DOHH2 (cell line): ENCODE results near the gene FANK1.

Experiments used
- H3F3A ChIP-seq: fragments of 200-600 bp; sonication (generic), shearing (Covaris generic); 2 replicates; pipeline ENCODE4 v1.6.0; 2016; ENCODE audit warnings: antibody characterized with exemption, mild to moderate bottlenecking; ENCODE audit not compliant: control insufficient read depth, insufficient read depth
- H3K27ac ChIP-seq: fragments of 200-600 bp; sonication (generic); 2 replicates; pipeline ENCODE4 v1.5.1; 2014; ENCODE audit warnings: low read depth, mild to moderate bottlenecking, low read length, moderate library complexity
- H3K27me3 ChIP-seq: fragments of 200-600 bp; sonication (generic); 2 replicates; pipeline ENCODE4 v1.6.1; 2014; ENCODE audit warnings: mild to moderate bottlenecking, low read length, mixed read lengths; ENCODE audit not compliant: control insufficient read depth
- H3K36me3 ChIP-seq: fragments of 200-600 bp; sonication (generic); 2 replicates; pipeline ENCODE4 v1.6.1; 2014; ENCODE audit warnings: mild to moderate bottlenecking, low read length, moderate library complexity, mixed read lengths; ENCODE audit not compliant: control insufficient read depth
- H3K4me1 ChIP-seq: fragments of 200-600 bp; sonication (generic); 2 replicates; pipeline ENCODE4 v1.6.1; 2014; ENCODE audit warnings: mild to moderate bottlenecking, low read length, mixed read lengths; ENCODE audit not compliant: control insufficient read depth
- H3K4me2 ChIP-seq: fragments of 200-600 bp; sonication (generic); 2 replicates; pipeline ENCODE4 v1.6.0; 2014; ENCODE audit warnings: mild to moderate bottlenecking, low read length, moderate library complexity
- H3K4me3 ChIP-seq: fragments of 200-600 bp; sonication (generic); 2 replicates; pipeline ENCODE4 v1.5.1; 2014; ENCODE audit warnings: mild to moderate bottlenecking, low read length, mixed read lengths
- H3K79me2 ChIP-seq: fragments of 200-600 bp; sonication (generic); 2 replicates; pipeline ENCODE4 v1.6.1; 2014; ENCODE audit warnings: mild to moderate bottlenecking, low read length, mixed read lengths; ENCODE audit not compliant: control insufficient read depth
- H3K9me2 ChIP-seq: fragments of 200-600 bp; sonication (generic); replicated peaks from 2 replicates; pipeline ENCODE4 v1.6.1; 2014; ENCODE audit warnings: mild to moderate bottlenecking, low read length, mixed read lengths; ENCODE audit not compliant: control insufficient read depth
- H3K9me3 ChIP-seq: fragments of 200-600 bp; sonication (generic); 2 replicates; pipeline ENCODE4 v1.6.1; 2014; ENCODE audit warnings: antibody characterized with exemption, low read length, mixed read lengths; ENCODE audit not compliant: control insufficient read depth, insufficient read depth
- H4K20me1 ChIP-seq: fragments of 200-600 bp; sonication (generic); 2 replicates; pipeline ENCODE4 v1.6.0; 2014; ENCODE audit warnings: low read depth, mild to moderate bottlenecking, antibody characterized with exemption, low read length, moderate library complexity; ENCODE audit not compliant: control insufficient read depth, insufficient read depth
- CTCF ChIP-seq: fragments of 200-600 bp; sonication (generic); IDR thresholded peaks from one replicate; pipeline ENCODE4 v1.5.1; 2014; ENCODE audit warnings: antibody characterized with exemption, mild to moderate bottlenecking, low read depth, low read length; ENCODE audit not compliant: poor library complexity, severe bottlenecking
- EZH2phosphoT487 ChIP-seq: fragments of 200-600 bp; sonication (generic); IDR thresholded peaks from 2 replicates; pipeline ENCODE4 v1.6.1; 2017; ENCODE audit warnings: borderline replicate concordance, mild to moderate bottlenecking, antibody characterized with exemption, low read length, moderate library complexity, mixed read lengths

FANK1 gene

GRCh38 chr10:126021833-126022500 is 125.6 kb downstream of the FANK1 start:
- Histone ChIP-seq H3K4me3 (no peak overlapping the region), H4K20me1 (no peaks in the 10 kb centered on the region), H3F3A (no peaks in the 10 kb centered on the region), H3K4me2 (no peak overlapping the region), H3K4me1 (no peaks in the 10 kb centered on the region), H3K79me2 (no peaks in the 10 kb centered on the region), H3K27ac (no peak overlapping the region), H3K9me3 (no peaks in the 10 kb centered on the region), H3K27me3 (no peaks in the 10 kb centered on the region), H3K36me3 (no peaks in the 10 kb centered on the region), H3K9me2 (no peaks in the 10 kb centered on the region)
- TF ChIP-seq CTCF (no peak), EZH2phosphoT487 (no peak)

GRCh38 chr10:126022841-126023240 is 126.5 kb downstream of the FANK1 start:
- Histone ChIP-seq H3K27ac (no peak overlapping the region), H3F3A (no peaks in the 10 kb centered on the region), H3K9me3 (no peaks in the 10 kb centered on the region), H3K4me3 (no peak overlapping the region), H3K79me2 (no peaks in the 10 kb centered on the region), H3K4me1 (no peaks in the 10 kb centered on the region), H3K27me3 (no peaks in the 10 kb centered on the region), H3K4me2 (no peak overlapping the region), H3K36me3 (no peaks in the 10 kb centered on the region), H4K20me1 (no peaks in the 10 kb centered on the region), H3K9me2 (no peaks in the 10 kb centered on the region)
- TF ChIP-seq CTCF: no peak
- no peak for TF ChIP-seq EZH2phosphoT487

- Histone ChIP-seq H3K4me2 (no peak overlapping the region), H3K9me2 (no peaks in the 10 kb centered on the region), H3K79me2 (no peaks in the 10 kb centered on the region), H3F3A (no peaks in the 10 kb centered on the region), H3K36me3 (no peaks in the 10 kb centered on the region), H4K20me1 (no peaks in the 10 kb centered on the region), H3K27ac (no peak overlapping the region), H3K4me1 (no peaks in the 10 kb centered on the region), H3K27me3 (no peaks in the 10 kb centered on the region), H3K4me3 (no peak overlapping the region), H3K9me3 (no peaks in the 10 kb centered on the region)
- TF ChIP-seq CTCF (no peak), EZH2phosphoT487 (no peak)
Observed at GRCh38 chr10:126027692-126028091, 131.3 kb downstream of the FANK1 start.
